ENCODE data around the gene EMILIN3.

- no peak for TF ChIP-seq CTCF (IDR thresholded peaks at IDR 0.05)
- TF ChIP-seq POLR2A (IDR thresholded peaks at IDR 0.05) = no peak
Observed at GRCh38 chr20:41358717-41359116, 7.9 kb downstream of the EMILIN3 start.

Measured in transverse colon (tissue), 3 donors.